Measurements from ENCODE around the gene DNAJC16.

DNAJC16 gene

DNA sequence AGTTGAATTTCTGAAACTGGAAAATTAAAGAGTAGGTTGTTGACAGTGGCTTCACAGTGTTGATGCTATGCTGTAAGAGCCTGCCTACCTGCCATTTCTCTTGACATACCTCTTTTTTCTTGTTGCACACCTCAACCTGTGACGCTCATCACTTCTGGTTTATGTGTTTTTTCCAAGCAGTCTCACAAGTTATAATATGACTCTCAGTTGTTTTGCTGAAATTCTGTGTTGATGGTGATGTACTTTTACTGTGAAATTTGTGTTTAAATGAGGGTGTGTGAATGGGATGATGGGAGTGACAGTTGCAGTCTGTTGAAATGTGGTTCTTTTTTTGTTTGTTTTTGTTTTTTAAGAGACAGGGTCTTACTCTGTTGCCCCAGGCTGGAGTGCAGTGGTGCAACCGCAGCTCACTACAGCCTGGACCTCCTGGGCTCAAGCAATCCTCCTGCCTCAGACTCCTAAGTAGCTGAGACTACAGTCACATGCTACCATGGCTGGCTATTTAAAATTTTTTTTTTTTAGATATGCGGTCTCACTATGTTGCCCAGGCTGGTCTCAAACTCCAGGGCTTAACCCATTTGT is 97.6 kb downstream of the DNAJC16 start:
- no peak for DNase-seq

DNA sequence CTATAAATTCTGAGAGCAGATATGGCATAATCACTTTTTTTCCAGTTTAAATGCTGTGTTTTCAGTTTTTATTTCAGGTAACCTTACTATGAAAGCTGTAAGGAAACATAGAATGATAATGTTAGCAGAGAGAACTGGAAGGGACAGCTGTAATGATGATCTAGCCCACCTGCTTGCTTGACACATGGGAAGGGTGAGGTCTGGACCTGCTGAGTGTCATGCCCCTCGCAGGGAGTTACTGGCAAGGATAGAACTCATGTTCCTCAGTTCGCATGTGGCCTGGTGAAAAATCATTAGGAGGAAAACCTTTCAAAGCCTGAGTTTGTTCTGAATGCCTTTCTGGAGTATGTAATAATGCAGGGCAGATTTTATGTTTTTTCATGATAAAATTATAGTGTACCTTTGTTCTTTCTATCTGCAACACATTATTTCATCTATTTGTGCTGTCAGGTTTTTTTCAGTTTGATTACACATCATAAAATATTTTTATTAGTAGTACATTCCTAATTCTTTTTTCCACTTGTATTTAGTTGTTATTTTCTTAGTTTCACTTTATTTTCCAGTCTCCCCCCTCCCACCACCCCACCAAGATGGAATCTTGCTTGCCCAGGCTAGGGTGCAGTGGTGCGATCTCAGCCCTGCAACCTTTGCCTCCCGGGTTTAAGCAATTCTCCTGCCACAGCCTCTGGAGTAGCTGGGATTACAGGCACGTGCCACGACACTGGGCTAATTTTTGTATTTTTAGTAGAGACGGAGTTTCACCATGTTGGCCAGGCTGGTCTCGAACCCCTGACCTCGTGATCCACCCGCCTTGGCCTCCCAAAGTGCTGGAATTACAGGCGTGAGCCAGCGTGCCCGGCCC is 98.6 kb downstream of the DNAJC16 start:
- DNase-seq = no peak

Data from NCI-H226 (cell line).